Activated CD8-positive, alpha-beta memory T cell treated with anti-CD3 and anti-CD28 coated beads for 1 hour (primary cell): ENCODE data around the gene OR14K1.
"Not testable (repeated sequence)": the region's sequence is repeated elsewhere in the genome, so short reads cannot be mapped to it uniquely, and the experiment has no call there.

Experiments used
- DNase-seq, 2 donors: peaks; one replicate each; pipeline ENCODE4 v3.0.0-alpha.2; 2020; ENCODE audit warnings: low read depth in 1 of 2; ENCODE audit errors: extremely low read depth in 1 of 2

Gene OR14K1, protein sequence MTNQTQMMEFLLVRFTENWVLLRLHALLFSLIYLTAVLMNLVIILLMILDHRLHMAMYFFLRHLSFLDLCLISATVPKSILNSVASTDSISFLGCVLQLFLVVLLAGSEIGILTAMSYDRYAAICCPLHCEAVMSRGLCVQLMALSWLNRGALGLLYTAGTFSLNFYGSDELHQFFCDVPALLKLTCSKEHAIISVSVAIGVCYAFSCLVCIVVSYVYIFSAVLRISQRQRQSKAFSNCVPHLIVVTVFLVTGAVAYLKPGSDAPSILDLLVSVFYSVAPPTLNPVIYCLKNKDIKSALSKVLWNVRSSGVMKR

GRCh38 chr1:247738315-247738714, at the start of gene OR14K1:
OR14K1 (plus strand) TSS chr1:247738615; CDS start chr1:247738615, 0 bp downstream.
- no peak for DNase-seq

GRCh38 chr1:247701338-247701737, 37.1 kb upstream of the OR14K1 start:
- DNase-seq = no peak

DNA sequence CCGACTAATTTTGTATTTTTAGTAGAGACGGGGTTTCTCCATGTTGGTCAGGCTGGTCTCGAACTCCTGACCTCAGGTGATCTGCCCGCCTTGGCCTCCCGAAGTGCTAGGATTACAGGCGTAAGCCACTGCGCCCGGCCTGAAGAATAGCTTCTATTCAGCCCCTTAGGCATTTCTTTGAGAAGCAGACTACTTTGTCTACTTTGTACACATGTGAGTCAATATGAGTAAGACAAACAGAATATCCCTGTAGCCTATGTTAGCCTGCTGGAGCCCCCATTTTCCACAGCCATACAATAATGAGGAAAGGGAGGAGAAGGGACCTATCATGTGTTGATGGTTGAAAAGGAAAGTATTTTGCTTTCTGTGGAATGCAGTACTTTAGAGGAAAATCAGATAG, 27.7 kb upstream of the OR14K1 start:
- not testable (repeated sequence) for DNase-seq

DNA sequence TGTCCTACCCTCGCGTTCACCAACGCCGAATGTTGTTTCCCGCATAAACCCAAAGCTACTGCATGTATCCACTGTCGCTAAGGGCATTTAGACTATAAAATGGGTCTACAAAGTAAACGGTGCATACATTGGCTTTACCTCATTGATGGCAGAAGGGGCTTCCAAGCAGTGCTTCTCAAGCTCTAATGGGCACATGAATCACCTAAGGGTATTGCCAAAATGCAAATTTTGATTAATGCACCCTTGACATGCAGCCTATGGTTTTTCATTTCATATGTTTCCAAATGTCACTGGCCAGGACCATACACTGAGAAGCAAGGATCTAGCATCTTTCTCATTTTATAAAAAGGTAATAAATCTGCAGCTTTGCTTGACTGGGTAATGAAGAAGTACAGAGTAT, 24.7 kb upstream of the OR14K1 start:
- DNase-seq = no peak

DNA sequence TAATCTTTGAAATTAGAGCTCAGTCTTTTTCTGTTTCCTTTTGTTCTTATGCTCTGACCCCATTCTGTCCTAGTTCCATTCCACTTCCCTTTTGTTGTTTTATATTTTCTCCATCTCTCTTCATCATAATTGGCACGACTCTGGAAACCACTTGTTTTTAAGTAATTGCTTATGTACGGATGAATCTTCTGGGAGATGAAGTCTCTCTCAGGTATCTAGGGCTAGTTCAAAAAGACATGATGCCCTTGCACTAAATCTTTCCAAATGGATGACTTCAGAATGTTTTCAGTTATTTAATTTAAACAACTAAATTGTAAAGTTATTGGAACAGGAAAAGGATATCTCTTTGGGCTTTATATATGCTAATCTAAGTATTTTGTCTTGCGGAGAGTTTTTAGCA, 21.9 kb upstream of the OR14K1 start, which contains the start of gene OR6F1:
OR6F1 (minus strand) TSS at position 101 of the 400 bp plus-strand sequence. CDS start 3,891 bp downstream, outside the sequence.
- no peak for DNase-seq

GRCh38 chr1:247721222-247721621, 17.2 kb upstream of the OR14K1 start:
- DNase-seq = no peak

DNA sequence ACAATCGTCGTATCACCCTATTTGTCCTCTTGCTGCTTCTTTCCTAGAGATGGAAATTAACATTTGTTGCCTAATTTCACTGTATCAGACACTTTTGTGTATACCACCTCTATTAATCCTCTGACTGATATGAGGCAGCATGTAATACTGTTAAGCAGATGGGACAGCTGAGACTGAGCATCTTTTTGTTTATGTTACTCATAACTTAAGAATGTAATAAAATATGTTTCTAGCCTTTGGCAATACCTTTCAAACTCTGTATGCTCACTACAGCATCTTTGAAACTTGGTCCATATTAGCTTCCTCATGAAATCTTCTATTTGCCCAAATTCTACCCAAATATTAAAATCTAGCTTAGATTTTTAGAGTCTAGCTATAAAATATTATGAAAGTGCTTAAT, 2.3 kb downstream of the OR14K1 start:
- no peak for DNase-seq

DNA sequence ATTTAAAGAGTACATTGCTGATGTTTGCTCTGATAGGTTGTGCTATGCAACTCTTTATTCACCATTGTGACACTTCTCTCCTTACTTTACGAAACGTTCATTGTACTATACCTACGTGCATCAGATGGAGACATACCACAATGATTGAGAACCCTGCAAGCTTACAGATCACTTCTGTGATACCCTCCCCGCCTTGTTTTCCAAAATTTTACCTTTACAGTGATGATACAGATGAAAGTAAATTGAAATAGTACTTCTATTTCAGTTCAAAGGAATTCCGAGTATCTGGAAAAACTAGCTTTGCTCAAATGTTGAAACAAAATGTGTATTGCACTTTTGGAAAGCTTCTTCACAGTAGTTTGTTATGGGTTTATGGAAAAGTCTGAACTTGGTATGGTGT, 3.3 kb downstream of the OR14K1 start:
- no peak for DNase-seq

DNA sequence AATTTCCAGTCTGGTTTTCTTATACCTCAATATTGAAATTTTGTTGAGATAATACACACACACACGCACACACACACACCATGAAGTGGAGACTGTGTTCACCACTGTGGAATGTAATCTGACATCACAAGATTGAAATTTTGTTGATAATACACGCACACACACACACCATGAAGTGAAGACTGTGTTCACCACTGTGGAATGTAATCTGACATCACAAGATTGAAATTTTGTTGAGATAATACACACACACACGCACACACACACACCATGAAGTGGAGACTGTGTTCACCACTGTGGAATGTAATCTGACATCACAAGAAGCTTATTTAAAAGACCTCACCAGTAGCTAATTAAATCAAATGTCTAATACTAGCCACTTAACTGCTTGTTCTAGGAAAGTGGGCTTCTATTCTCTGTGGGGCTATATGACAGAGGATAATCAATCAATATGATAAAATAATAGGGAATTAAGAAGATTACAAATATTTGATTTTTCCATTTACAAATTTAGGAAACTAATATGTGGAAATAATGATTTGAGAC, 3.9 kb downstream of the OR14K1 start:
- DNase-seq = not testable (repeated sequence)

DNA sequence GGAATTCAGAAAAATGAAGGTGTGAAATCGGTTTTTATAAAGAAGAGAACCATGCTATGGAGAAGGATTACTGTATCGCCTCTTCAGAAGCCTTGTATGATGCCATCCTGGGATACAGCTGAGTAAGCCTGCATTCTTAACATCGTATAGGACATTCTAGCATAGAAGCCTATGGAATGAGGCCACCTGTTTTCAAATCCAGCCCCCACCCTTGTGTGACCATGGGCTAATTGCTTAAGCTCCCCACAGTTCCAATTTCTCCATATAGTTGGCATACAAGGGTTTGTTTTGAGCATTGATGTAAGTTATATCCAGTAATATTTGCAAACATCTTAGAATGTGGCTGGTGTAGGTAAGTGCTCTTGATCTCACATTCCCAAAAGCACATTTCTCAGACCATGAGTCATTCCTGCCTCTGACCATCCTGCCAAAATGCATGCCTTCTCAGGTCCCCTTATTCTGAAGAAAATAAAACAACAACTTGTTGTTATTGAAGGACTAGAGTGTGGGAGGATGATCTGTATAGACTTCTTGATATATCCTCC, 8.0 kb downstream of the OR14K1 start:
- DNase-seq = no peak

GRCh38 chr1:247747616-247748015, 9.2 kb downstream of the OR14K1 start:
- DNase-seq = no peak

GRCh38 chr1:247748041-247748440, 9.6 kb downstream of the OR14K1 start, which contains the start of gene OR14A2:
OR14A2 (minus strand) TSS chr1:247748141.
- DNase-seq = no peak

DNA sequence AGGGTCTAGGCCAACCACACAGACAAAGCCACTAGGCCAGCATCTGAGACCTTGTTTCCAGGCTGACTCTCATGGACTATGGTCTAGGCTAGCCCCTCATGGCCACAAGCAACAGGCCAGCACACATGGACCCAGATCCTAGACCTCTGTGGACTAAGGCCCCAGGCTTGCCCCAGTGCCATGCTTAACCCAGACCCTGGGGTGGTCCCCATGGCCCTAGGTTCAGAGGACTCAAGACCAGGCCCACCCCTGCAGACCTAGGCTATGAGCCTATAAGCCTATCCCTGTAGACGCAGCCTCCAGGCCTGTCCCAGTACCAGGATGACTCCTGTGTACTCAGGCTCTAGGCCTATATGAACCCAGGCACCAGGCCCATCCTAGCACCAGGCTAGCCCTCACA, 11.5 kb downstream of the OR14K1 start:
- DNase-seq = no peak

DNA sequence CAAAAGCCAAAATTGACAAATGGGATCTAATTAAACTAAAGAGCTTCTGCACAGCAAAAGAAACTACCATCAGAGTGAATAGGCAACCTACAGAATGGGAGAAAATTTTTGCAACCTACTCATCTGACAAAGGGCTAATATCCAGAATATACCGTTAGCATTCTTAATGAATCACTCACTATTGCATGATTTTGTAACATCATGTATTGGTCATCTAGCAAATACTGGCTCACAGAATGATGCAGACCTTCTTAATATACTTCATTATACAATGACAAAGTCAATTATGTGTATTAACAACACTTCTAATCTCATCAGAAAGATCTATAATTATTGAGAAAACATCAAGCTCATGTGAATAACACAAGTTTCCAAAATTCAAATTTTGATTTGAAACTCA, 15.9 kb downstream of the OR14K1 start:
- not testable (repeated sequence) for DNase-seq

- DNase-seq = no peak
These were observed 22.0 kb downstream of the OR14K1 start, which contains the start of gene OR1C1 for GRCh38 chr1:247760456-247760855. OR1C1 (minus strand) TSS chr1:247760556; CDS start chr1:247758406, 2,150 bp downstream.

- DNase-seq = no peak
These were observed 31.2 kb downstream of the OR14K1 start for GRCh38 chr1:247769603-247770002.
